HG02852 (cell line): ENCODE measurements around the gene TKFC.
A peak's percentile ranks its signal among the peaks of the same experiment; 100 is the strongest.

ENCODE experiments used
- ATAC-seq: cut with Tn5 transposase; IDR thresholded peaks from one replicate; pipeline ENCODE4 v1.9.1; 2021; ENCODE audit warnings: mild to moderate bottlenecking, moderate library complexity; ENCODE audit not compliant: unreplicated experiment

The TKFC gene, protein sequence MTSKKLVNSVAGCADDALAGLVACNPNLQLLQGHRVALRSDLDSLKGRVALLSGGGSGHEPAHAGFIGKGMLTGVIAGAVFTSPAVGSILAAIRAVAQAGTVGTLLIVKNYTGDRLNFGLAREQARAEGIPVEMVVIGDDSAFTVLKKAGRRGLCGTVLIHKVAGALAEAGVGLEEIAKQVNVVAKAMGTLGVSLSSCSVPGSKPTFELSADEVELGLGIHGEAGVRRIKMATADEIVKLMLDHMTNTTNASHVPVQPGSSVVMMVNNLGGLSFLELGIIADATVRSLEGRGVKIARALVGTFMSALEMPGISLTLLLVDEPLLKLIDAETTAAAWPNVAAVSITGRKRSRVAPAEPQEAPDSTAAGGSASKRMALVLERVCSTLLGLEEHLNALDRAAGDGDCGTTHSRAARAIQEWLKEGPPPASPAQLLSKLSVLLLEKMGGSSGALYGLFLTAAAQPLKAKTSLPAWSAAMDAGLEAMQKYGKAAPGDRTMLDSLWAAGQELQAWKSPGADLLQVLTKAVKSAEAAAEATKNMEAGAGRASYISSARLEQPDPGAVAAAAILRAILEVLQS

DNA sequence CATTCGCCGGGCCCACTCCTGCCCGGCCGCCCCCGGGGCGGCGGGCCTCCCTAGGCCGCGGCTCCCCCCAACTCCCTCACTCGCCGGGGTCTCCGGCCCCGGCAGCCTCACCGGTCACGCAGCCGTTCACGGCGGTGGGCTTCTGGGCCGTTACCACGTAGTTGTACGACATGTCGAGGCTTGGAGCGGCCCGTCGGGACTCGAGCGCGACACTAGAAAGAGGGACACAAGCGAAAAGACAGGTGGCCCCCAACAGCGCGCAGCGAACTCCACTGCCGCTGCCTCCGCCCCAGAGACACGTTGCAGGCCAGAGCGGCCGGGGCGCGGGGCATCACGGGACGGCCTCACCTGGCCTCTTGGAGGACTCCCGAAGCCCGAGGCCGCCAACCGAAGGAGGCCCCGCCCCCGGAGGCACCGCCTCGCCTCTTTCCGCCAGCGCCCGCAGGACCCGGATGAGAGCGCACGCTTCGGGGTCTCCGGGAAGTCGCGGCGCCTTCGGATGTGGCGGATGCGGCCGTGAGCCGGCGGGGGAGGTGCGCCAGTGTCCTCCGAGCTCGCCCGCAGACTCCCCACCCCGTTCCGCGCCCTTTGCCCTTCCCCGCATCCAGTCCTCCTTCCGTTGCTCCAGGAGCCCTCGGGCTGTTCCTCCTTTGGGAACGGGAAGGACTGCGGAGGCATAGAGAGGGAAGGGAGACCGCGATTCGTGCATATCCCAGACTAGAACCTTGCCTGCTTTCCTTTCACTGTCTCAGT lies at the start of gene TKFC, which contains the start of gene DDB1:
TKFC (plus strand) TSS at position 432 of the 753 bp plus-strand sequence. CDS start 1,501 bp downstream, outside the sequence.
DDB1 (minus strand) TSS at position 309 of the 753 bp plus-strand sequence; CDS start at position 172, 137 bp downstream.
- ATAC-seq: peak; percentile 88

DNA sequence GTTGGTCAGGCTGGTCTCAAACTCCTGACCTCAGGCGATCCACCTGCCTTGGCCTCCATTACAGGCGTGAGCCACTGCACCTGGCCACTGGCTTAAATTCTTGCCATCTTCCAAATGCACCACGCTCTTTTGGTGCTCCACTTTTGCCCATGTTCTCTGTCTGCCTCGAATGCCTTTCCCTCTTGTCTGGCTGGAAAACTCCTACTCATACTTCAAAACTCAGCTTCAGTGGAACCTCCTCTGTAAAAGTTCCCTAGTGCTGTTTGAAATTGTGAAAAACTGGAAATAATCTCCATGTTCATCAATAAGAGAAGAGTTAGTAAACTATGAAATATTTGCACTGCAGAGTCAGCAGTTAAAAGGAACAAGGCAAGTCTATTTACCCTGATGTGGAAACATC lies 49.4 kb upstream of the TKFC start:
- no peak for ATAC-seq

DNA sequence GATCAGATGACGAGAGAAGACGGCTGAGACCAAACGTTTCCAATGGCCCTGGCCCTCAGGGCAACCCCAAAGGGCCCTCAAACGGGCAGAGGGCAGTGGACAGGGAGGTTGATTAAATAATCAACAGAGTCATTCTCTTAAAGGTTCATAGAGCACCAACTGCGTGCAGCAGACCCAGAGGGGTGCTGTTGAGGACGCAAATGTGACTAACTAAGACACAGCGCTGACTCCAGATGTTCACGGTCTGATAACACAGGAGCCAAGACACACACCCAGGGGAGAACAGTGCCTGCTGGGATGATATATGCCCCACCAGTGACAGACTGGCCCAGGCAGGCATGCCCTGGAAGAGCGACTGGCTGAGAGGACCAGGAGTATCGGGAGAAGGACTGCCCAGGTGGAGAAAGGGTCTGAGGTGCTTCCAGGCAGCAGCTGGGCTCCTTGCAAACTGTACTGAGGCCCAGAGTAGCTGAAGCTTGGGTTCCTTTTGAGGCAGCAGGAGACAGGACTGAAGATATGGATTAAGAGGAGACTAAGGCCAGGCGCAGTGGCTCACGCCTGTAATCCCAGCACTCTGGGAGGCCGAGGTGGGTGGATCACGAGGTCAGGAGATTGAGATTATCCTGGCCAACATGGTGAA lies 45.6 kb upstream of the TKFC start:
- ATAC-seq: no peak

DNA sequence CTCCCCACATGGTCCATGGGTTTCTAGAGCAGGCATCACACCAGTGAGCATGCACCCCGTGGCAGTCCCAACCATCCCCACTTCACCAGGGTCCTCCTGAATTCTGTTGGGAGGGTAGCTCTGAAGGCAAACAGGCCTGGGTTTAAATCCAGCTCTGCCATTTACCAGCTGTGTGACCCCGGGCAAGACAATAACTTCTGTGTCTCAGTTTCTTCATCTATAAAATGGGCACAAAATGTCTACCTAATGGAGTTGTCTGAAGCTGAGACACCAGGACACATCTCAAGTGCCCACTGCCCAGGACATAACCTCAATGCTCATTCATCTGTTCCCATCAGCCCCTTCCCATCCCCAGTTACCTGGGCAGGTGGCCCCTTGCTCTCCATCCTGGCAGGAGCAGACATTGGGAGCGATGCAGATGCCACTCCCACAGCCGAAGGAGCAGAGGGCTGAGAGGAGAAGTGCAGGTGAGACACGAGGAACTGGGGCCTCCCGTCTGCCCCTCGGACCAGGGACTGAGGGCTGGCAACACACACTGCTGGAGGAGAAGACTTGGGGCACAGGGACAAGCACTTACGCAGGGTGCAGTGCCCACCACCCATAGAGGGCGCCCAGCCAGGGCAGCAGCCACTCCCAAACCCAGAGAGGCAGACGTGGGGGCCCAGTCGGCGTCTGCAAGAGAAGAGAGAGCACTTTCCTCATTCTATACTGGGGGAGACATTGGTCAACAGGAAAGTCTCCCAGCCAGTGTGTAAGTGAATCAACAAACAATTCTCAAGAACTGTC lies 41.9 kb upstream of the TKFC start:
- ATAC-seq: no peak

DNA sequence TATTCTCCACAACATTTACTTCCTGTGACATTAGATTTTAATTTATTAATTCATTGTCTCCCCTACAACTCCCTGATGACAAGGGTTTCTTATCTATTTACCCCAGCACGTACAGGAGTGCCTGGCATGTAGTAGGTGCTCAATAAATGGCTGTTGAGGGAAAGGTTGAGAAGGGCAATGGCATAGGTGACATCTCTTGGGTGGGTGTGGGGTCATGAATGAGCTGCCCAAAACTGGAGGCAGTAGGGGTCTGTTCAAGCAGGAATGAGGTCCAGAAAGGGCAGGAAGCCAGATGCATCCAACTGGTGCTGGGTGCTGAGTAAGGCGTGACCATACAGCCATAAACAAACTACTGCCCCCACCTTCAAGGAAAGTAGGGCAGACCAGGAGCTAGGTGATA lies 40.7 kb upstream of the TKFC start:
- ATAC-seq: no peak

DNA sequence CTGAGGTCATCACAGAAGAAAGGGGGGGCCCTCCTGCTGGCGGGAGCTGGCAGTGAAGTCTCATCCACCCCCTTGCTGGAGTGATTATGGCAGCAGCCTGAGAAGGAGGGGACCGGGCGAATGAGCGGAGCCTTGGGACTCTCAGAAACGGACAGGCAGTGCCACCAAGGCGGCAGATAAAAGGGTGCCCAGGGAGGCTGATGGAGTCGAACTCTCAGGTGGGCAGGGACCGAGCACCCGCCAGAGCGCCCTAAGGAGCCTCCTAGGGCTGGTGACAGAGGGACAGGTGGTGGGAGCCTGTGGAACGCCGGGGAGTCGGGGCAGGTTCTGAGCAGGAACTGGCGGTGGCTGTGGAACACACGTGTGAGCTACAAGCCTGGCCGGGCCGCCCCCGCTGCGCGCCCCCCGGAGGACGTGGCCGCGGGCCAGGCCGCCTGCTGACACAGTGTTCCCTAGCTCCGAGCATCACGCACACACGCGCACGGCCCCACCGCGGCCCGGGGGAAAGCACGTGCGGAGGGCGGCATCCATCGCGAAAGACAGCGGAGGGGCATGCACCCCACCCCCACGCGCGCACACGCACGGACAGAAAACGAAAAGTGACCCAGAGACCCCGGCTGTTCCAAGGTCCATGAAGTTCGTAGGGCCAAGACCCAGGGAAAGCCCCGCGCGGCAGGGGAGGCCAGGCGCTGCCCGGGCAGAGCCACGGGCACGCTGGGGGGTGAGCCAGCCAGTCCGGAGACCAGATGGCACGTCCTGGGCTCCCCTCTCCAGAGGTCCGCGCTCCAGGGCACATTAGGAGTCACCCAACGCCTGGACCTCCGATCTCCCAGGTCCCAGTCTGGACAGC lies 38.9 kb upstream of the TKFC start:
- ATAC-seq: peak; percentile 20

DNA sequence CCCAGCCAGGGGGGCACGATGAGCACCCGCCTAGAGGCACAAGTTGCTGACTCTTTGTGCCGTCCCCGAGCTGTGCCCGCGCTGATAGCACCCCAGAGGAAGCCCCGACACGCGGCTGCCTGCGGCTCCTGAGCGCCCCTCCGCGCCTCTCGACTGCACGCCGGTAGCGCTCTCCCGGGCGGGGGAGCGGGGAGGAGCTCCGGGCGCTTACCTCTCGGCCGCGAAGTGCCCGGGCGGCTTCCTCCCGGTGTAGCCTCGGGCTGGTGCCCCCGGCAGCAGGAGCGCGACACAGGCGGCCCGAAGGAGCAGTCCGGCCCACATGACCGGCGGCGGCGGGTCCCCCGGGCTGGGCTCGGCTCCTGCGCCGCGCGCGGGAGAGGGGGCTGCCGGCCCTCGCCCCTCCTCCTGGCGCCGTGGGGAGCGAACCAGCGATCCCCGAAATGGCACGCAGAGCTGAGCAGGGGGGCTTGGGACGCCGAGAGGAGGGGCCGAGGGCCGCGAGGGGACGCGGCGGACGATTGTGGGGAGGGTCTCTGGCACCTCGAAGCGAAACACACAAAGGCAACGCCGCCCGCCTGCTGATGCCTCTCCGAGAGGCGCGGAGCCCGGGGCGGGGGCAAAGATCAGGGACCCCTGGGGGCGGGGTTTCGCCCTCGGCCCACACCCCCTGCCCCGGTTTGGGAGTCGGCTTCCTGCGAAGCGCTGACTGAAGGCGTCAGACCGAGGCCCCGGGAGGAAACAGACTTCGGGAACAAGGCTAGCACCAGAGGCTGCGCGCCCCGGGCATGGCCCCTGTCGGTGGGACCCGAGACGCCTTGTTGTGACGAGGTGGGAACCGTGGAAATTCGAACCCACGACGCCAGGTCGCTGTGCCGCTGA lies 38.1 kb upstream of the TKFC start, which contains the start of gene VWCE:
VWCE (minus strand) TSS at position 600 of the 879 bp plus-strand sequence; CDS start at position 321, 279 bp downstream.
- peak; percentile 70 for ATAC-seq

DNA sequence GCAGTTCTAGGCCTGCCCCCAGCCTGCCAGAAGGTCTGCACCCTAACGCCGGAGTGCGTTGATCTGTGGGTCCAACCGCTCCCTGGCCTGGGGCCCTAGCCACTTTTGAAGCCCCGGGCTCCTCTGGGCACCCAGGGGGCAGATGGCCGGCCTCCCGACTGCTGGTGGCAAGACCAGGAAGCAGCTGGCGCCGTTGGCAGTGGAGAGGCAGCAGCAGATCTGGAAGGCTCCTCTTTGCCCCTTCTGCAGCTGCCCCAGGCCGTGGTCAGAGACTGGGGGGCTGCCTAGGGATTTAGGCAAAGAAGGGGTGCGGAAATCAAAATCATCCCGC lies 37.5 kb upstream of the TKFC start:
- no peak for ATAC-seq

DNA sequence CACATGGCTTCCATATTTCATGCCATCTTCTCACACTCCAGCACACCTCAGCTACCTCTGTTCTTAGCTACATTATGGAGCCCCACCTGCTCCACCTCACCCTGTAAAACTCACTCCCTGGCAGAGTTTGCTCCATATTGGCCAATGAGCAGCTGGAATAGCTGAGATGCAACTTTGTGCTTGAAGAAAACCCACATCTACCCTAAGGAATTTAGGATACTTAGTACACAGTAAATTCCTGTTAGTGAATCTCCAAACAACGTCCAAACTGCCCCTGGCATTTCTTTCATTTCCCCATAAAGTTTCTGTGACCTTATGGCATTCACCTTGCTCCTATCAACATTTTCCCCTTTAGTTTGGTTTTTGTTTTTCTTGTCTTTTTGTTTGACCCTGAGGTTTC lies 35.7 kb upstream of the TKFC start:
- ATAC-seq: no peak

DNA sequence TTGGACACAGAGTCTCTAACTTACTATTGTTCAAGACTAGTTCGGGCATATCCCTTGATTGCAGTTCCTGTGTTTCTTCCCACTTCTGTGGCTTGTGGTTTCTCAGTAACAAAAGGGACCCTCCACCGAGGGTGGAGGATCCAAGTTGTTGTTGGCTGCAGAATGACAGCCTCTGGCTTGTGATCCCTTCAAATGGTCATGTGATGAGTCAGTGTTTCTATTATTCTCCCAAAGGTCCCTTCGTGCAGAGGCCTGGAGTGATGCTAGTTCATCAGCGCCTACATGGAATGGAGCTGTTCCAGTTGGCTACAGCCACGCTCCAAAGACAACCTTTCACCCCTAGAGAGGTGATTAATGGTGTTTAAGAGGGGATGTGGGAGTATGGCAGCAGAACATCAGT lies 35.3 kb upstream of the TKFC start:
- no peak for ATAC-seq

DNA sequence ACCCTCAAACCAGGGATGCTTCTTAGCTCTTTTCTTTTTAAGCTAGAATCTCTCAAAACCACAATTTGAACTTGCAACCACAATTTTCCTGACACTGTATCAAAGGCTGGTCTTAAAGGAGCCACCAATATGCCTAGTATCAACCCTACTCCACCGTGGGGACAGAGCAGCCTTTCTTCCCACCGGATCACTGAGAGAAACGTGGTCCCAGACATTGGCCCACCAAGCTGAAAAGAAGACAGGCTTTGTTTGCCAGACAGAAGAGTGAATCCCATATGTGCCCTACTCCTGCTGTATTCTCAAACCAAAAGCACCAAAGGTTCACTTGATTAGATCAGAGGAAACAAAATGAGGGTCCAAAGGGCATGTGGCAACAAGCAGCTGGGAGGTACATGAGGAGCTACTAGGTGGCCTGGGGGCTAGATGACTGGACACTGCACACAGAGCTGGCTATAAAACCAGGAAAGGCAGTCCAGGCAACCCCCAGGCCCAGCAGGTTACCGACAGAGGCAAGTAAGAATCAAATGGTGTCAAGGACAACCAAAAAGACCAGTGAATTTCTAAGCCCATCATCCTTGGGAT lies 34.3 kb upstream of the TKFC start:
- no peak for ATAC-seq

DNA sequence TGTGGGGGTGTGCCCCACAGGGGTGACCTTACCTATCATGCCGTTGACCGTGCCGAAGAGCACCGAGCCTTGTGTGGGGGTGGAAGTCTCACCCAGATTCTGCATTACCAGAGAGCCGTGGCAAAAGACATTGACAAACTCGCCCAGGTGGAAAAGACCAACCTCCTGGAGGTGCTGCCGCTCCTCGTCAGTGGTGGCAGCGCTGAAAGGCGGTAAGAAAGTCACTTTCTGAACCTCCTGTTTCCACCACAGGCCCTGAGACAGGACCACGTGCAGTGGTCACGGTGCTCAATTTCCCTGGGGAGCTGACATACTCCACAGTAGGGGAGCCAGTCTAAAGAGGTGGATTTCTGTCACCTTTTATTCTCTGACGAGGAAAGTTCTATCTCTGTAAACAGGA lies 30.5 kb upstream of the TKFC start:
- ATAC-seq: no peak

DNA sequence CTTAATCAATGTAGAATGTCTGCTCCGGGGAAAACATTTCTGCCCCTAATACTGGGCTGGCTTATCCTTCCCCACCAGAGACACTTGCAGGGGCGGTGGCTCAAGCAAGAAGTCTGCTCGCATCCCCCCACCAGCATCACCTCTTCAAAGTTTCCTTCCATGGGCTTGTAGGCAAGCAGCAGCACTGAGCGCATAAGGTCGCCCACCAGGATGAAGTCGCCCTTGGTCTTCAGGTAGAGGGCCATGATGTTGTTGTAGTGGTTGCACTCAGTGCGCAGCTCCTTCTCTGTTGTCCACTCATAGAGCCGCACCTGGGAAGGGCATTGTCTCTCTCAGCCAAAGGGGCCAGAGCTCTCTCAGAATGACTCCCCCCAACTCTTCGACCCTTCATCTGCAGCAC lies 29.3 kb upstream of the TKFC start:
- ATAC-seq: no peak

DNA sequence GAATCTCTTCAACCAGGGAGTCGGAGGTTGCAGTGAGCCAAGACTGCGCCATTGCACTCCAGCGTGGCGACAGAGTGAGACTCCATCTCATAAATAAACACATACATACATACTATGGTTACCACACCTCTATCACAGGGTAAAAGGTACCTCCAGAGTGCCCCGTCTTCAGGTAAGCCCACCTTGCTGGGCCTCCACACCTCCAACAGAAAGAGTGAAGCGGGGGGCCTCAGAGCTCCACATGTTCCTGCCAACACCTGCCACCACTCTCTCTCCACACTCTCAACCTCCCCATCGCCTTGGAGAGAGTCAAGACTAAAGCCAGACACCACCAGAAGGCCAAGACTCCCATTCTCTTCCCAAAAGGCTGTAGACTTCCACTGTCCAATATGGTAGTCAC lies 27.6 kb upstream of the TKFC start:
- ATAC-seq: no peak

DNA sequence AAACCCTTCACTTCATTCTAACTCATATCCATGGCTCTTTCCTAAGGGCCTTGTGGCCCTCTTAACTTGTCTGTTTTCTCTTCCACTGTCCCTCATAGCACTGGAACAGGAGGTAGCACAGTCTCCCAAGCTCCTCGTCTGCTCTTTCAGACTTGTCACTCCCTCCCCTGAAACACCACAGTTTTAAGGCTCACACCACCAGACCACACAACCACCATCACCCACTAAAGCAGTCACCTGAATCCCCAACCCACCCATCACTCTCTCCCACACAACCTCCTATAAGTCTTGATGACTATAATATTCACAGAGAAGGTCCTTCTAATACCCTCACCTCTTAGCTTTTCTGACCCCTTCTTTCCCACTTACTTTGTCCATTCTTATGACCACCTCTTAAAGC lies 26.8 kb upstream of the TKFC start:
- no peak for ATAC-seq

DNA sequence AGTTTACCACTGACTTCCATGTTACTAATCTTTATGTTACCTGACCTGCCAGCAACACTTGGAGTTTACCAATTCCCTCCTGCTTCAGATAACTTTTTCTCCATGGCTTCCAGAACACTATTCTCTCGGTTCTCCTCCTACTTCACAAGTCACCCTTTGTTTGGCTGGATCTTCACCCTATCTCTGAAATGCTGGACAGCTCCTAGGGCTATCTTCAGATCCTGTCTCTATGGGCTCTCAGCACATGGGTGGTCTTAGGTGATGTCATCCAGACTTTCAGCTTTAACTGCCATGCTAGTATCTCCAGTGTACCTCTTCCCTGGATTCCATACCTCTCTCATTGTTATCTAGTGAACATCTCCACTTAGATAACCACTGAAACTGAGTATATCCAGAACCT lies 25.7 kb upstream of the TKFC start:
- ATAC-seq: no peak

DNA sequence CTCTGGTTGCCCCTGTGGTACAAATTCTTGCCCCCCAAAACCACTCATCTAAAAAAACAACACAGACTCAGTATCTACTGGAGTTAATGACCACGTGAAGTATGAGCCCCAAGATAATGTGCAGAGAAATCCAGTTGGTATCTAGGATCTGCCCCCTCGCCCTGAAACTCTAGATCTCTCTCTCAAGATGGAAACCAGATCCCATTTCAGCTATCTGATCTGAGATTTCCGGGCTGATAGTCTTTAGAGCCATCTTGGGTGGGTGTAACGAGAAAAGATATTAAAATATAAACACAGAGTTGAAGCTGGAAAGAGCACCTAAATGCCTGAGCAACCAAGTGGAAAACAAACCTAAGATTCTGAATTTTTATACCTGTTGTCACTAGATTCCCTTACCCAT lies 23.9 kb upstream of the TKFC start:
- no peak for ATAC-seq

DNA sequence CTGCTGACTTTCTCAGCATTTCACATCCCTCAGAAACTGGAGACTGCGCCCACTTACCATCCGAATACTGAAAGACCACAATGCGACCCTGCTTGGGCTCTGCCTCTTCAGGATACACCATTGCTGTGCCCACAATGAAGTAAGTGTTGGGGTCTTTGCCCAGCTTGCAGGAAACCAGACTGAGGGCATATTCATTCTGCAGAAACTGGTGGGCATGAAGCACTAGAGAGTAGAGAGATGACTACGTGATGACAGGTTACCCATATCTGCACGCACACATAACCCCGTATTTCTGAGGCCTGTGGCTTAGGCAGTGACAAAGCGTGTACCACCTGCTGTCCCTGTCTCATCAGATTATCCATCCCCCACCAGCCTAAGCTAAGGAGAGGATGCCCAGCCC lies 23.3 kb upstream of the TKFC start:
- no peak for ATAC-seq
